ENCODE measurements around the gene PGBD5.

Gene PGBD5

DNA sequence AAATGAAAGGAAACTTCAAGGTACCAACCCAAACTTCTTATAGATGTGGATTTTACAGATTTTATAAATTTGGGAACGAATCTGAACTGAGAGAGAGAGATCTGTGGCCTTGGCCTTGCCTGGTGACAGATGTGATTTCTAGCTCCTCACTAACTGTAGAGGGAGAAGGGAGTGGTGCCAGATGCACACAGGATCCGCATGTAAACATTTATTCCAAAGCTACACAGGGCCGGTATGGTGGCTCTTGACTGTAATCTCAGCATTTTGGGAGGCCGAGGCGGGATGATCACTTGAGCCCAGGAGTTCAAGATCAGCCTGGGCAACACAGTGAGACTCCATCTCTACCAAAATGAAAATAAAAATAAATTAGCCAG is 77.1 kb downstream of the PGBD5 start:
- no peak for DNase-seq (ENCODE audit: low read depth in 2 of 2)

DNA sequence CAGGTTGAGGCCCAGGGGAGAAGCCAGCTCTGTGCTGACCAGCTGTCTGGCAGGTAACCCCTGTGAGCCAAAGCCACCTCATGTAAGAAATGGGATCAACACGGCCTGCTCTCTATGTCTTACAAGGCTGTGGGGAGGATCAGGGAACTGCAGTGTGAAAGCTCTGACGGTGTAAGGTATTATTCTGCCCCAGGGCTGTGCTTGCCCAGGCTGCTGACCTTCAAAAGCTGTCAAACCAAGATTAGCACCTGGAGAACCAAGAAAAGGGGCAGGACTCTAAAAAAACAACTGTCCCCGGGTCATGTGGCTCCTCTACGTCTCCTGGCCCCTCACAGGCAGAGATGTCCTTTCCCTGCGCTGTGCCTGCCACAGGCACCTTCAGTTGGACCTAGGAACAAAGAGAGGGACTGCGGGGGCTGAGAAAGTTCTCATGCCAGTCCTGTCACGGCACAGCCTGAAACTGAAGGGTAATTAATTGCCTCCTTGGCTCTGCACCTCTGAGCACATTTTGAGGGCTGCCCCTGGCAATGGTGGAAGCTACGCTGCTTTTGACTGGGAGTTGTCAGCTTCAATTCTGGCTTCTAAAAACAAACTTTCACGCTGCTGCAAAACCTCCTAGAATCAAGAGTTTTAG is 77.6 kb downstream of the PGBD5 start:
- DNase-seq (ENCODE audit: low read depth in 2 of 2) = no peak

DNA sequence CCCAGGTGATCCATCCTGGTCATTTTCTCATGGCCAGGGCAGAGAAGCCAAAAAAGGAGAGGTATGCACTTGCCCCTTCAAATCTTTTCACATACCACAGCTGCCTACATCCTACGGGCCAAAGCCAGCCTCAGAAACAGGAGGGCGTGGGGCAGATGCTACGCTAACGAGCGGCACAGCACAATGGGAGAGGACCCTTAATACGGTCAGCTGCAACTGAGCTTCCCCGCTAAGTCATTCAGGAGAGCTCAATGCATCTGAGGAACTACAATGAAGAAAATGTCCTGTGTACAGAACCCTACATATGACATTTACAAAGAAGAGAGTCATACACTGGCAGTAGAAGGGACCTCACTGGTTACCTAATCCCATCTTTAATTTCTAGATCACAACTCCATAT is 78.2 kb downstream of the PGBD5 start:
- no peak for DNase-seq (ENCODE audit: low read depth in 2 of 2)

DNA sequence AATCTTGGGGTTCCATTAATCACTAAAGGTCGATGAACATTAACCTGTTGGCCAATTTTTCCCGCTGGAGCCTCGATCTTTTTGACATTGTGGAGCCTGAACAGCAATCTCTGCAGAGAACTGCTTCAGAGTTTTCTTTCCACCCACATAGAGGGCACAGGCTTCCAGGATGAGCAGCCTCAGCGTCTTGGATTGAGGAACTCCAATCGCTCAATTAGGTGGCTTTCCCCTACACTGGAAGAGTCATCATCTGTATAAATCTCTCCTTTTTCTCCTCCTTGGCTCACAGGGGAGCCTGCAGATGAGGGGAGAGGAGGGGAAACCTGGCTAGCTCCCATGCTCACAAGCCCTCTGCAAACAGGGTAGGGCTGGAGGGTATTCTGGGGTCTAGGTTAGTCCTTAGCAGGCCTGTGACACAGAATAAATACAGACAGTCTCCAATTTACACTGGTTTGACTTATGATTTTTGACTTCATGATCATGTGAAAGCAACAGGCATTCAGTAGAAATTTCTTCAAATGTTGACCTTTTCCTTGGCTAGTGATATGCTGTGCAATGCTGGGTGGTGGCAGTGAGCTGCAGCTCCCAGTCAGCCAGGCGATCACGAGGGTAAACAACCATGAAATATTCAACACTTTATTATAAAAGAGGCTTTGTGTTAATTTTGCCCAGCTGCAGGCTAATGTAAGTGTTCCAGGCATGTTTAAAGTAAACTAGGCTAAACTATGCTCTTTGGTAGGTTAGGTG is 80.8 kb downstream of the PGBD5 start:
- no peak for DNase-seq (ENCODE audit: low read depth in 2 of 2)

DNA sequence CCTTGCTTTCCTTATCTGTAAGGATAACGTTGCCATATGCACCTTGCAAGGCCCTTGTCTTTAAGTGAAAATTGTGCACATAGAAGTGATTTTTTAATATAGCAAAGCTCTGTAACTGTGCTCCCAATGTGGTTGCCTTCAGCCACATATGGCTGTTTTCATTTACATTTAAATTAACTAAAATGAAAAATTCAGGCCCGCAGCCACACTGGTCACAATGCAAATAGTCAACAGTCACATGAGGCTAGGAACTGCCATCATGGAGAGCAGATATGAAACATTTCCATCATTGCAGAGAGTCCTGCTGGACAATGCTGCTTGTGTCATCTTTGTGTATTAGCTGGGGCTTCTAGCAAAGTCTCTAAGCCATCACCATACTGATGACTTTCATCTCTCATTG is 83.4 kb downstream of the PGBD5 start:
- DNase-seq (ENCODE audit: low read depth in 2 of 2) = no peak

DNA sequence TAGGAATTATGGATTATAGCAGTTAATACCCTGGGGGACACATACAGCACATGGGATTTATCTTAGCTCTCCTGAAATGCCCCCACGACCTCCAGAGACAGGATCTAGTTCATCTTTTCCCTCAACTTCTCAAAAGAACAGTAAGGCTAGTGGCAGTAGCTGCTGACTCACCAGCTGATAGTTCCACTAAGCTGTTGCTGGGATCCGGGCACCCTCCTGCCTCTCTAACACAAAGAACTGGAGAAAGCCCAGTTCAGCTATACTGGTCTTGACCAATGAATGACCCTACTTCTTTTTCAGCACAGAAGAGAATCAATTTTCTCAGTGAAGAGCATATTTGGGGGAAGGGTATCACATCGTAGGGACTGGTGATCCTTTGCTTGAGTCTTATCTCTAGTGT is 84.1 kb downstream of the PGBD5 start:
- DNase-seq (ENCODE audit: low read depth in 2 of 2) = no peak

DNA sequence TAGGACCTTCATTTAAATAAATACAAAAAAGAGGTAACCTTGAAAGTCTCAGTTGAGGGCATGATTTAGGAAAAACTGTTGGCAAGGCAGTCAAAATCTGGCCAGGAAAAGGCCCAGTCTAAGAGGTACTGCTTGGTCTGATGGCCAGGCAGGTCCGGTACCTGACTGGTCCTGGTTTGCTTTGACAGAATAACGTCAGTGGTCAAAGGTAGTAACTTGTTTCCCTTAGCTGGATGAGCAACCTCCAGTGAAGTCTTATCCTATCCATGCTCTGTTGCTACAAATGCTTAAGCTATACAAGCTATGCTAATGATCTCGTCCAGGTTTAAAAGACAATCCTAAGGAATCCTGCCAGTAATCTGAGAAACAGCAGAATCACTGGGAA is 85.0 kb downstream of the PGBD5 start:
- DNase-seq (ENCODE audit: low read depth in 2 of 2) = no peak

DNA sequence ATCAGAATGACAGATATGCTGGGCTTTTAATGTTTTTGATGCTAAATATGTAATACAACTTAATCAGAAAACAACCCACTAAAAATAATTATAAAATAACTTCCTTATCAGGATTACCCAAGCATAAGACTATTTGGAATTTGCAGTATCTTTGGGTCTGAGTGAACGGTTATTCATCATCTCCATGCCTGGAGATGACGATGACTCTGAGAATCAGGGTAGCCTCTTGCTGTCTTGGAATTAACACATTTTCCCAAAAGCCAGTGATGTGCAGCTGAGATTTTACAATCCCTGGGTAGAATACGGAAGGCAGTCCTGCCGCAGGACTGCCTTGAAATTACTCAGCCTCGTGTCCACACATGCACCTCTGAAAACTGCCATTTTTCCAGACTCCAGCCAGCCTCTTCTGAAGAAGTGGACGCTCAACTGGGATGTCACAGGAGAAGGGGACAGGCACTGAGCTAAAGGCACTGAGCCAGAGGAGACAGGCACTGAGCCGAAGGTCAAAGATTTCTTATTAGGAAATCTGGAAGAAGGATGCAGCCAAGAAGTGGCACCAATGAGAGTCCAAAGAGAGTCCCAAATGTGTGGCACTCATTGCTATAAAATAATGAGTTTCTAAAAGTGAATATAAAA is 85.5 kb downstream of the PGBD5 start:
- no peak for DNase-seq (ENCODE audit: low read depth in 2 of 2)

DNA sequence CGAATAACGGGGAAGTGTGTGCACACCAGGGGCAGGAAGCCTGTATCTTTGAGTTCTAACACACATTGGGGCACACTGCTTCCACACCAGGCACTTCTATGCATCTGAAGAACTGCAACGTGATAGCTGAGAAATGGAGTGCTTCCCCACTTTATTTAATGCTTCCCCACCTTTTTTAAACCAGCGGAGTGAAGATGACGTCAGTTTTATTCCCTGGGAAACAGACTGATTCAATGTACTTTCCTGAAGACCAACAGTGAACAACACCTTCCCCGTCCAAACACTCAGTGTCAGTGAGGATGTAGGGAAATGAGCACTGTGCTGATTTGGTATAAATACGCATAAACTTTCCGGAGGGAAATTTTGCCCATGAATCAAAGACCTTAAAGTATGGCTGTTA is 87.1 kb downstream of the PGBD5 start:
- no peak for DNase-seq (ENCODE audit: low read depth in 2 of 2)

DNA sequence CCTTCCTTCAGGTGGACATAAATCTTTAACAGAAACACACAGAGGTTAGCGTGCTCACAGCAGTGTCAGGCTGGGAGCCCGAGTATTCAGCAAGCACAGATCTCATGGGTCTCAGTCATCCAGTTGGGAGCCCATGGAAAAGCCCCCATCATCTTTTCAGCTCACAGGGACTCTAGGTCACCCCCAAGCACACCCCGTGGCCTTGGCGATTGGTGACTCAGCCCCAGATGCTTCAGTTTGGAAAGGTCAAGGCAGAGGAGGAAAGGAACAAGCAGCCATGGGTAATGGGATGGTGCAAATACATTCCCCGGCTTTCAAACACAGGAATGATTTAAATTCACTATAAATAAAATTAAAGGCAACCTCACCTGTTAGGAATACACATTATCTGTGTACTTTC is 88.9 kb downstream of the PGBD5 start:
- DNase-seq (ENCODE audit: low read depth in 2 of 2) = no peak

DNA sequence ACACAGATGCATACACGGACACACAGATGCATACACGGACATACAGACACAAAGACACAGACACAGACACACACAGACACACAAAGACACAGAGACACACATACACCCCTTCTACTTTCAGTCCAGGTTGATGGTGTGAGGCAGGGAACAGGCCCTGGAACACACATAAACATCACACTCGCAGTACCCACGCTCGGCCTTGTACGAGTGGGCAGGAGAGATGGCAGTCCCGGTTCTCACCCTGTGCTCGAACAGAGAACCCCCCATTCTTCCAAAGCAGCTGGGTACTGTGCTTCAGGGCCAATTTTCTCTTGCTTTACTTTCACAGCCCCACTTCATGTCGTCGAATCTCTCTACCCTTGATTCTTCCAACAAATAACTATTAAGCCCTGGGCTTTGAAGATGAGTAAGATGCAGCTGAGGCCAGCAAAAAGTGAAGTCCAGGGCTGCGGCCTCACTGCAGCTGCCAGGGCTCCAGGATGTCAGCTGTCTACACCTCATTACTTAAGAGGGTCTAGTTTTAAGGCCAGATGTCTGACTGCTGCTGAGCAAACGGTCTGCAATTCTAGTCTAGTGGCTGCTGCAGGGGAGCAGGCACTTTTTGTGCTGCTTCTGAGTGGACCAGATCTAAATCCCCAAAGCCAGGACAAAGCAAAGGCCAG is 90.1 kb downstream of the PGBD5 start:
- DNase-seq (ENCODE audit: low read depth in 2 of 2) = peak; percentile 11 to 17

DNA sequence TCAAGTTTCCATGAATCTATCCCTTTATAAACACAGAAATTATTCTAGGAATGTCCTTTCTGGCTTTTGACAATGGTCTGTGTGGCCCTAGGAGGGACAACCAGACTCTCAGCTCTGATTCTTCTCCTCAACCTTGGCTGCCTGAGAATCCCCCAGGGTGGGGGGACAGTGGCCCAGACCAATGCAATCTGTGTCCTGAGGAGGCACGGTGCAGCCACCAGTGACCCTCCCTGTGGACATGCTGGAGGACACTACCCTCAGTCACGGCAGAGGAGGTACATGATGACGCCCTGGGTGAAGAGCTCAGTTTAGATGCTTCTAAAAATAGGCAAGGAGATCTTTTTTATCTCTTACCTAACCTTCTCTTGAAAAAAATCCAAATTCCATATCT is 91.7 kb downstream of the PGBD5 start:
- DNase-seq (ENCODE audit: low read depth in 2 of 2) = no peak

DNA sequence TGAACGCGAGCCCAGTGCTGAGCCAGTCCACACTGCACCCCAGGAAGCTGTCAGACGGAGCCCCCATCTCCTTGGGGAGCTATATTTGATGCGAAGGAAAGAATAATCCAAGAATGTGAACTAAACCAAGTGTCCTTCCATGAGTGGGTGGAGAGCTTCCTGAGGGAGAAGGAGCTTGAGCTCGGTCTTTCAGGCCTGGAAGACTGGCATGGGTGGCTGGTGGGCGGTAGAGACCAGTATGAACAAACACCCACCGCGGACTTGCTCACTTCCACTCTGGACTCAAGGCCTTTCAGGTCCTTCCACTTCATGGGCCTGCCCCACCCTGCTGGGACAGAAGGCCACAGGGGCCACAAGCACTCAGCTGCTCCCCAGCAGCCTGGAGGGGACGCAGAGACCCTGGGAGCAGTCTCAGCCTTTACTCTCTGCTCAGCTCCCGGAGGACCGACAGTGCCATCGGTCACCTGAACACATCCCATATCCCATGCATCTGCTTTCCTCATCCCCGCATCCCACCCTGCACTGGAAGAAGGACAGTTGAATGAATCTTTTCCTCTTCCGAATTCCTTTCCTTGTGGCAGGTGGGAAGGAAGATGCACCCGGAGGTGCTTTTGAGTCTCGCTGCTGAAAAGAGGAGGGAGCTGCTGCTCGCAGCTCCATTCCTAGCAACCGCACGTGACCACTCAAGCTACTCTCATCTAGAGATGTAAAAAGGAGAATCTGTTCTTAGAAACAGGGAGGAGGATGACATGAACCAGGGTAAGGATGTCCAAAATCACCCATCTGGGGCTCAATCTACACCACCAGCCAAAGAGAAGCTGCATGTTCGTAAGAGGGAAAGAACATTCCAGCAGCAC is 92.3 kb downstream of the PGBD5 start:
- DNase-seq (ENCODE audit: low read depth in 2 of 2) = no peak

DNA sequence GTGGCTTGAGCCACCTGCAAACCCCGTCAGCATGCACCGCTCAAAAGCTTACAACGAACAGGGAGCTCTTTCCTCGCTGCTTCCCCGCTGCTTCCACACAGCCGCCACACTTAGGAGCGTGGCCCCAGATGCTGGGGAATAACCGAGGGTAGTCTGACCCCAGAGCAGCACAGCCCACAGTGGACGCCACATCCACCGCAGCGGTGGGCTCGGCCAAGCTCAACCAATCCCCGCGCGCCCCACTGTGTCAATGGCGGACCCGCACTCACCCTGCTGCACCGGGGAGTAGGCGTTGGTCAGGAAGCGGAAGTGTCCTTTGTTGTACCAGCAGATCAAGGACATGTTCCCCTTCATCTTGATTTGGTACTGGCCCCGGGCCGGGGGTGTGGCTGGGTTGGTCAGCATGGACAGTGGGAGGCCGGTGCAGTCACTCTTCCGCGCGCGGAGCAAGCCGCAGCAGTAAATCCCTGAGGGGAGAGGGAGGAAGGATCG is 93.5 kb downstream of the PGBD5 start:
- no peak for DNase-seq (ENCODE audit: low read depth in 2 of 2)

DNA sequence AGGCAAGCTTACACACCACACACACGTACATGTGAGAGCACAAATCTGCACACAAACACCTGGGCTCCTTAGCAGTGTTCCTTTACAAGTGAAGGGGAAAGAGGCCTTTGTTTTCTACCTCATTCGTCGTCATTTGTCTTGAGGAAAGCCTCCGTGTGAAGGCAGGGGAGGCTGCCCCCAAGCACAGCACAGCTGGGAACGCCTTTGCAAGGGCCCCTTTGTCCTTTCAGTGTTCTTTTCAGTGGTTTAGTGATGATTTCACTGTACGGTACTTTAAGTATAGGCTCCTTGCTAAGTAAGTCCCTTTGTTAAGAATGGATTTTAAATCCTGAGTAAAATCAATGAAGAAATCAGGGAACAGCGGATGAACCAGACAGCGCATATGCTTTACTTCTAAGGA is 94.1 kb downstream of the PGBD5 start:
- DNase-seq (ENCODE audit: low read depth in 2 of 2) = no peak

DNA sequence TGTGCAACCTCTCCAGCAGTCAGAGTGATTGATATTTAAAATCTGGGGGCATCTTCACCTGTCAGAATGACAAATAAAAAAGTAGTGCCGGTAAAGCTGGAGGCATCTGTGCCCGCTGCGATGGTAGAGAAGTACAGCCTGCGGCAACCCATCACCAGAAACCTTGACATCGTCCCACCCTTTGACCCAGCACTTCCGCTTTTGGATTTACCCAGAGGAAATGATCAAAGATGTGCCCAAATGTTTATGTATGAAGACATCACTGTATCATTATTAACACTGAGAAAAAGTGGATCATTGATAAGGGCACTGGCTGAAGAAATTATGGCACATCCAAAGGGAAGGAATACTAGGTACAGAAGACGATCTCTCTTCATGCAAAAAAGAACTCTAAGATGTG is 96.0 kb downstream of the PGBD5 start:
- DNase-seq (ENCODE audit: low read depth in 2 of 2) = no peak

DNA sequence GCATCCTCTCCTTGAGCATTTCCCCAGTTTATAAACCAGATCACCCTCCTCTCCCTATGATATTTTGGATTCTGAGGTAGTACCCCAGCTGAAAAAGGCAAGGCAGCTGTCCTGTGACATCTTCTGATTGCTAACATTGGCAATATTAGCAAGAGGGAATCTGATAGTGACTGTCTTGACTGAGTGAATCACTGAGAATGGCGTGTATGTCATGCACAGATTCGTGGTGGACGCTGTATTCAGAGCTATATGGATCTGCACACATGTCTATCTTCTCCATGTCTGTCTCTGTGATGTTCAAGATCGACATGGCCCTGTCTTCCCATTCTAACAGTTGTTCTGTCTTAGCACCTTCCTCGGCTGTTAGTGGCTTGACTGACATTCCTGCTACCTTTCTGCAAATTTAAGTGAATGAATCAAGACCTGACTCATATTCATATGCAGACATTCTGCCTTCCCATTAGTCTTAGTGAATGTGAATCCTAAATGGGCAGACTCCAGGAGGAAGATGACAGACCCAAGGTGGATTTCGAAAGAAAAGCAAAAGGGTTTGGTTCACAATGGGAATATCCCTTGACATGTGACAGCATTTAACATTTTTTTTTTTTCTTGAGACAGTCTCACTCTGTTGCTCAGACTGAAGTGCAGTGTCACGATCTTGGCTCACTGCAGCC is 97.7 kb downstream of the PGBD5 start:
- no peak for DNase-seq (ENCODE audit: low read depth in 2 of 2)

DNA sequence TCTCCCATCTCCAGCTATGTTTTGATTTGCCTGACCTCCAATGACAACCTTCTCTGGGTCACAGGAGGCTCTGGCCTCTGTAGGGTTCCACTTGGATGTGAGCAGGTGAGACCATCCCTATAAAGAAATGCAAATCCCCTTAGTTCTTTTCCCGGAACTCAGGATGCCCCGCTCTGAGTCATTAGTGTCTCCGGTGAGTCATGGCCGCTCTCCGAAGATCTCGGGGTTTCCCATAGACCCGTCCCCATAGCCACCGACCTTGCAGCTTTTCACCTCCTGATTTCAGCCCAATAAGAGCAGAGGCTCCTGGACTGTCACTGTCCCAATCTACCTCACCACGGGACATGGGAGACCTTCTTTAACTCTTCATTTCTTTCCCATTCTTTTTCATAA is 98.2 kb downstream of the PGBD5 start:
- DNase-seq (ENCODE audit: low read depth in 2 of 2) = no peak

DNA sequence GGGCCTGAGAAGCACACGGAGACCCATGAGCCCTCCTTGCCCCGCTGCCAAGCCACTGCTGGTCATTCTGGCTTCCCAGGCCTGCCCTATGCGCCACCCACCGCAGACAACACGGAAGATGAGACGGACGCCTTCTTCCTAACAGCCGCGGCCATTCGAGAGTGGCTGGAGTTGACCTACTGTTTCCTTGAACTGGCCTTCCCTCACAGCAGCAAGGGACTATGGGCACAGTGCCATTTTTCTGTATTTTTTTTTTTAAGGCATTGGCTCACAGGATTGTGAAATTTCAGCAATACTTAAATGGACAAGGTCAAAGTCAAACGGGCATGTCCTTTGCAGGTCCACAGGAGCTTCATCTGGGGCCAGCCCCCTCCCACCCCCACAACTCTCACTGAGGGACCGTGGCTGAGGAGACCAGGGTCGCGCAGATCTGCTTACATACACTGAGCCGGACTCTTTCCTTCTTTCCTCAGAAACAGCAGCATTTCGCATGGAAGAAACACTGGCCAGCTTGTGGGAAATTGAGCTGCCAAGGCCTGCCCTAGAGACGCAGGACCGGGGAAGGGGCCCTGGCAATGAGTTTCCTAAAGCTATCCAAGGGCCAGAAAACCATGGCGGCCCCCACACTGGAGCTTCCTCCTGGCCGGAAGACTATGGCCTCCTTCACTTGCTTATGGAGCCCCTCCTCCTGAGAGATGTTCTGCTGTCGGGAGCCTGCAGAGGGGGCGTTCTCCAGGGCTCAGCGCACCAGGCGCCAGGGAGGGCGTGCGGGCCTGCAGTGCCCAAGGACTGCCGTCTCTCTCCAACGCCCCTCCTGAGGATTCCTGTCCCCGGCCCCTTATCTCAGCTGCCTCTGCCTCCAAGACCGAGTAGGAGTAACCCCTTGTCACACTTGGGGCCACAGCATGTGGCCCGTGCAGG is 98.9 kb downstream of the PGBD5 start:
- no peak for DNase-seq (ENCODE audit: low read depth in 2 of 2)

DNA sequence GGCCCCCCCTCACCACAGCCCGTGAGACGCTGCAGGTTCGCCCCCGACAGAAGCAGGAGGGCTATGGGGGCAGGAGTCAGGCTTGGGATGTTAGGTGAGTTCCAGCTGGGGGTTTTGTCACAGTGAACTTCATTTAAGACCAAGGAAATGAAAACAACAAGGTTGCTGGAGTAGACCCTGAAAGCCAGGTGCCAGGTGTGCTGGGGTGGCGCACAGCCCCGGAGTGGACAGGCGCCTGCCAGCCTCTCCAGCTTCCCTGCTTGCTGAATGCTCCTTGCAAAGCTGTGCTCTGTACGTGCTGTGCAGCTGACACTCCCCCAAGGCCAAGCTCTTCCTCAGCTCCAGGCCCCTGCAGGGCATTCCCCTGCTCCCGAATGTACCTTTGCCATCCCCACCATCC is 102.4 kb downstream of the PGBD5 start:
- no peak for DNase-seq (ENCODE audit: low read depth in 2 of 2)
